ENCODE results near the gene APOBEC3G.
A peak's percentile ranks its signal among the peaks of the same experiment; 100 is the strongest.
"Not testable (repeated sequence)": the region's sequence is repeated elsewhere in the genome, so short reads cannot be mapped to it uniquely, and the experiment has no call there.

The APOBEC3G gene

GRCh38 chr22:39055658-39056057 lies 21.4 kb upstream of the APOBEC3G start:
- Histone ChIP-seq H3K27me3 (ENCODE audit: insufficient read depth, poor library complexity, severe bottlenecking) (no peaks in the 10 kb centered on the region), H3K9me3 (ENCODE audit: severe bottlenecking) (no peaks in the 10 kb centered on the region), H3K4me1 (ENCODE audit: insufficient read depth, poor library complexity, severe bottlenecking) (no peaks in the 10 kb centered on the region), H3K4me3 (ENCODE audit: severe bottlenecking) (no peak overlapping the region), H3K27ac (ENCODE audit: poor library complexity, severe bottlenecking) (no peak overlapping the region), H3K36me3 (ENCODE audit: low read depth) (no peaks in the 10 kb centered on the region)
- TF ChIP-seq CTCF (IDR thresholded peaks at IDR 0.05; ENCODE audit: poor library complexity, severe bottlenecking), result no peak
- ATAC-seq (ENCODE audit: low read depth) (no peak), DNase-seq (ENCODE audit: low spot score) (no peak)

GRCh38 chr22:39061290-39061689 lies 15.8 kb upstream of the APOBEC3G start:
- H3K4me3 ChIP-seq (ENCODE audit: severe bottlenecking); ATAC-seq (ENCODE audit: low read depth); H3K27me3 ChIP-seq (ENCODE audit: insufficient read depth, poor library complexity, severe bottlenecking); H3K9me3 ChIP-seq (ENCODE audit: severe bottlenecking); H3K4me1 ChIP-seq (ENCODE audit: insufficient read depth, poor library complexity, severe bottlenecking); DNase-seq (ENCODE audit: low spot score); H3K36me3 ChIP-seq (ENCODE audit: low read depth); H3K27ac ChIP-seq (ENCODE audit: poor library complexity, severe bottlenecking): not testable (repeated sequence)

- not testable (repeated sequence) for H3K27ac ChIP-seq (ENCODE audit: poor library complexity, severe bottlenecking); ATAC-seq (ENCODE audit: low read depth); H3K9me3 ChIP-seq (ENCODE audit: severe bottlenecking); DNase-seq (ENCODE audit: low spot score); H3K36me3 ChIP-seq (ENCODE audit: low read depth); H3K27me3 ChIP-seq (ENCODE audit: insufficient read depth, poor library complexity, severe bottlenecking); H3K4me3 ChIP-seq (ENCODE audit: severe bottlenecking)
- peaks cover 13% of the 10 kb centered on the region for H3K4me1 ChIP-seq (ENCODE audit: insufficient read depth, poor library complexity, severe bottlenecking)
Observed at GRCh38 chr22:39061951-39062350, 15.1 kb upstream of the APOBEC3G start.

GRCh38 chr22:39063904-39064303 lies 13.2 kb upstream of the APOBEC3G start:
- not testable (repeated sequence) for H3K4me3 ChIP-seq (ENCODE audit: severe bottlenecking); H3K27ac ChIP-seq (ENCODE audit: poor library complexity, severe bottlenecking); H3K9me3 ChIP-seq (ENCODE audit: severe bottlenecking); H3K36me3 ChIP-seq (ENCODE audit: low read depth); ATAC-seq (ENCODE audit: low read depth); DNase-seq (ENCODE audit: low spot score); H3K27me3 ChIP-seq (ENCODE audit: insufficient read depth, poor library complexity, severe bottlenecking)
- peaks cover 13% of the 10 kb centered on the region for H3K4me1 ChIP-seq (ENCODE audit: insufficient read depth, poor library complexity, severe bottlenecking)

- not testable (repeated sequence) for DNase-seq (ENCODE audit: low spot score); H3K27me3 ChIP-seq (ENCODE audit: insufficient read depth, poor library complexity, severe bottlenecking); H3K36me3 ChIP-seq (ENCODE audit: low read depth); H3K4me3 ChIP-seq (ENCODE audit: severe bottlenecking); H3K9me3 ChIP-seq (ENCODE audit: severe bottlenecking); ATAC-seq (ENCODE audit: low read depth)
- H3K4me1 ChIP-seq (ENCODE audit: insufficient read depth, poor library complexity, severe bottlenecking), result peaks cover 13% of the 10 kb centered on the region
- H3K27ac ChIP-seq (ENCODE audit: poor library complexity, severe bottlenecking), result peak overlapping the region; percentile 25
Observed at GRCh38 chr22:39066442-39067276, 10.4 kb upstream of the APOBEC3G start.

- H3K4me3 ChIP-seq (ENCODE audit: severe bottlenecking), result no peak overlapping the region
- TF ChIP-seq CTCF (IDR thresholded peaks at IDR 0.05; ENCODE audit: poor library complexity, severe bottlenecking), result no peak
- DNase-seq (ENCODE audit: low spot score) (no peak), ATAC-seq (ENCODE audit: low read depth) (no peak)
- H3K4me1 ChIP-seq (ENCODE audit: insufficient read depth, poor library complexity, severe bottlenecking), result peaks cover 13% of the 10 kb centered on the region
- no peaks in the 10 kb centered on the region for H3K9me3 ChIP-seq (ENCODE audit: severe bottlenecking)
- no peak overlapping the region for H3K27ac ChIP-seq (ENCODE audit: poor library complexity, severe bottlenecking)
- H3K27me3 ChIP-seq (ENCODE audit: insufficient read depth, poor library complexity, severe bottlenecking), result no peaks in the 10 kb centered on the region
- no peaks in the 10 kb centered on the region for H3K36me3 ChIP-seq (ENCODE audit: low read depth)
Observed at GRCh38 chr22:39068033-39068785, 8.9 kb upstream of the APOBEC3G start.

Measured in RWPE2 (cell line).